ENCODE measurements around the gene PKP4.

The PKP4 gene

GRCh38 chr2:158651358-158652057, 194.8 kb downstream of the PKP4 start:
- no peaks in the 10 kb centered on the region; the same call in 1 of the 2 replicates for H3K36me3 ChIP-seq

GRCh38 chr2:158655628-158656027, 198.9 kb downstream of the PKP4 start:
- H3K4me3 ChIP-seq (ENCODE audit: low read depth, low read length): no peak overlapping the region
- no peak for DNase-seq
- no peaks in the 10 kb centered on the region for H3K27me3 ChIP-seq (ENCODE audit: insufficient read depth, low read depth, severe bottlenecking)
- TF ChIP-seq CTCF (IDR thresholded peaks at IDR 0.05; ENCODE audit: low read depth, low read length): no peak
- no peak overlapping the region for H3K27ac ChIP-seq
- no peaks in the 10 kb centered on the region for H3K36me3 ChIP-seq
- H3K9me3 ChIP-seq (ENCODE audit: severe bottlenecking): no peaks in the 10 kb centered on the region

More at GRCh38 chr2:158651358-158652057, 194.8 kb downstream of the PKP4 start:
- no peak for DNase-seq
- H3K9me3 ChIP-seq (ENCODE audit: severe bottlenecking): no peaks in the 10 kb centered on the region
- H3K4me3 ChIP-seq (ENCODE audit: low read depth, low read length): no peak overlapping the region
- H3K27me3 ChIP-seq (ENCODE audit: insufficient read depth, low read depth, severe bottlenecking): no peaks in the 10 kb centered on the region
- TF ChIP-seq CTCF (IDR thresholded peaks at IDR 0.05; ENCODE audit: low read depth, low read length): no peak
- no peak overlapping the region for H3K27ac ChIP-seq

- DNase-seq: no peak
- H3K27me3 ChIP-seq (ENCODE audit: insufficient read depth, low read depth, severe bottlenecking): no peaks in the 10 kb centered on the region
- no peaks in the 10 kb centered on the region; the same call in 1 of the 2 replicates for H3K36me3 ChIP-seq
- no peak overlapping the region for H3K27ac ChIP-seq
- H3K9me3 ChIP-seq (ENCODE audit: severe bottlenecking): no peaks in the 10 kb centered on the region
- TF ChIP-seq CTCF (IDR thresholded peaks at IDR 0.05; ENCODE audit: low read depth, low read length): no peak
- no peak overlapping the region for H3K4me3 ChIP-seq (ENCODE audit: low read depth, low read length)
These were observed 199.9 kb downstream of the PKP4 start for GRCh38 chr2:158656492-158657229.

- H3K9me3 ChIP-seq (ENCODE audit: severe bottlenecking): no peaks in the 10 kb centered on the region
- no peak overlapping the region for H3K4me3 ChIP-seq (ENCODE audit: low read depth, low read length)
- peaks cover 6% of the 10 kb centered on the region for H3K36me3 ChIP-seq
- H3K27ac ChIP-seq: no peak overlapping the region
- TF ChIP-seq CTCF (IDR thresholded peaks at IDR 0.05; ENCODE audit: low read depth, low read length): no peak
- no peaks in the 10 kb centered on the region for H3K27me3 ChIP-seq (ENCODE audit: insufficient read depth, low read depth, severe bottlenecking)
- no peak for DNase-seq
These were observed 201.6 kb downstream of the PKP4 start for GRCh38 chr2:158658396-158658795.

- Histone ChIP-seq H3K9me3 (ENCODE audit: severe bottlenecking) (no peaks in the 10 kb centered on the region), H3K4me3 (ENCODE audit: low read depth, low read length) (no peak overlapping the region), H3K36me3 (peaks cover 9% of the 10 kb centered on the region), H3K27ac (no peak overlapping the region), H3K27me3 (ENCODE audit: insufficient read depth, low read depth, severe bottlenecking) (no peaks in the 10 kb centered on the region)
- no peak for TF ChIP-seq CTCF (IDR thresholded peaks at IDR 0.05; ENCODE audit: low read depth, low read length)
- no peak for DNase-seq
These were observed 202.7 kb downstream of the PKP4 start for GRCh38 chr2:158659483-158659882.

All from WERI-Rb-1 (cell line).